Measurements from ENCODE around the gene CELF2. TPM values are rescaled to one million over a fixed set of nuclear protein-coding genes. Genes with fewer than 3 reads are reported as not detected.

The CELF2 gene
- total and polyA plus RNA-seq, 9 of the 15 experiments (the other 6 are each of a cell fraction or from before 2014, with no cell fraction given) = 4.0 to 20.3 (median 11.1) TPM

DNA sequence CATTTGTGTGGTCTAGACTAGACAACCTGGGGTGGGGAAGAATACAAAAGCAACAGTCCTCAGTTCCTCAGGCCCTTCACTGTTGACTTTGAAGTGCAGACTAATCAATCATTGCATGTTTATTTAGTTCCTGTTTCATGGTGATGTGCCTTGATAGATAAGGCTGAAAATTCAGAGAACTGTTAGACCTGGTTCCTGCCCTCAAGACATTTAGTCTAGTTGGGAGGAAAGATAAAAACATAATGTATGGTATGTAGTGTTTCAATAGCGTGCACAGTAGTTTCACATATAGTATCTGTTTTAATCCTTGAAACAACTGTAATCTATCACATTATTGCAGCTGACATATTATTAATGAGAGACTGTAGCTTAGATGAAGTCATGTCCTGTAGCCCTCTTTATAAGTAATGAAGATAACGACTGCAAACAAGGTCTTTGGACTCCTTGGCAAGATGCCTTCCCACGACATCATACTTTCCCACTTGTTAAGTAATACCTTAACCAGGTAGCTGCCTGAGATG, 124.0 kb downstream of the CELF2 start (continued):
- TF ChIP-seq ZNF197 (CRISPR knock-in tag; IDR thresholded peaks at IDR 0.05; ENCODE audit: low read depth) = 0 out of 2 replicates have a peak, but pooled peaks have one; percentile 47
- TF ChIP-seq ZNF133 (CRISPR knock-in tag; IDR thresholded peaks at IDR 0.05) = no peak
- no peak for TF ChIP-seq PYGO2 (tag; IDR thresholded peaks at IDR 0.05)
- TF ChIP-seq PCBP2 (IDR thresholded peaks at IDR 0.05; ENCODE audit: low read depth, low read length, poor library complexity, severe bottlenecking) = no peak
- TF ChIP-seq ZNF583 (CRISPR knock-in tag; IDR thresholded peaks at IDR 0.05) = no peak
- TF ChIP-seq, protein P1, sequence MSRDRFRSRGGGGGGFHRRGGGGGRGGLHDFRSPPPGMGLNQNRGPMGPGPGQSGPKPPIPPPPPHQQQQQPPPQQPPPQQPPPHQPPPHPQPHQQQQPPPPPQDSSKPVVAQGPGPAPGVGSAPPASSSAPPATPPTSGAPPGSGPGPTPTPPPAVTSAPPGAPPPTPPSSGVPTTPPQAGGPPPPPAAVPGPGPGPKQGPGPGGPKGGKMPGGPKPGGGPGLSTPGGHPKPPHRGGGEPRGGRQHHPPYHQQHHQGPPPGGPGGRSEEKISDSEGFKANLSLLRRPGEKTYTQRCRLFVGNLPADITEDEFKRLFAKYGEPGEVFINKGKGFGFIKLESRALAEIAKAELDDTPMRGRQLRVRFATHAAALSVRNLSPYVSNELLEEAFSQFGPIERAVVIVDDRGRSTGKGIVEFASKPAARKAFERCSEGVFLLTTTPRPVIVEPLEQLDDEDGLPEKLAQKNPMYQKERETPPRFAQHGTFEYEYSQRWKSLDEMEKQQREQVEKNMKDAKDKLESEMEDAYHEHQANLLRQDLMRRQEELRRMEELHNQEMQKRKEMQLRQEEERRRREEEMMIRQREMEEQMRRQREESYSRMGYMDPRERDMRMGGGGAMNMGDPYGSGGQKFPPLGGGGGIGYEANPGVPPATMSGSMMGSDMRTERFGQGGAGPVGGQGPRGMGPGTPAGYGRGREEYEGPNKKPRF (IDR thresholded peaks at IDR 0.05; ENCODE audit: low read depth, low read length) = no peak
- TF ChIP-seq, protein P2, sequence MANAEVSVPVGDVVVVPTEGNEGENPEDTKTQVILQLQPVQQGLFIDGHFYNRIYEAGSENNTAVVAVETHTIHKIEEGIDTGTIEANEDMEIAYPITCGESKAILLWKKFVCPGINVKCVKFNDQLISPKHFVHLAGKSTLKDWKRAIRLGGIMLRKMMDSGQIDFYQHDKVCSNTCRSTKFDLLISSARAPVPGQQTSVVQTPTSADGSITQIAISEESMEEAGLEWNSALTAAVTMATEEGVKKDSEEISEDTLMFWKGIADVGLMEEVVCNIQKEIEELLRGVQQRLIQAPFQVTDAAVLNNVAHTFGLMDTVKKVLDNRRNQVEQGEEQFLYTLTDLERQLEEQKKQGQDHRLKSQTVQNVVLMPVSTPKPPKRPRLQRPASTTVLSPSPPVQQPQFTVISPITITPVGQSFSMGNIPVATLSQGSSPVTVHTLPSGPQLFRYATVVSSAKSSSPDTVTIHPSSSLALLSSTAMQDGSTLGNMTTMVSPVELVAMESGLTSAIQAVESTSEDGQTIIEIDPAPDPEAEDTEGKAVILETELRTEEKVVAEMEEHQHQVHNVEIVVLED (CRISPR knock-in tag; IDR thresholded peaks at IDR 0.05) = no peak
- TF ChIP-seq, protein P3, sequence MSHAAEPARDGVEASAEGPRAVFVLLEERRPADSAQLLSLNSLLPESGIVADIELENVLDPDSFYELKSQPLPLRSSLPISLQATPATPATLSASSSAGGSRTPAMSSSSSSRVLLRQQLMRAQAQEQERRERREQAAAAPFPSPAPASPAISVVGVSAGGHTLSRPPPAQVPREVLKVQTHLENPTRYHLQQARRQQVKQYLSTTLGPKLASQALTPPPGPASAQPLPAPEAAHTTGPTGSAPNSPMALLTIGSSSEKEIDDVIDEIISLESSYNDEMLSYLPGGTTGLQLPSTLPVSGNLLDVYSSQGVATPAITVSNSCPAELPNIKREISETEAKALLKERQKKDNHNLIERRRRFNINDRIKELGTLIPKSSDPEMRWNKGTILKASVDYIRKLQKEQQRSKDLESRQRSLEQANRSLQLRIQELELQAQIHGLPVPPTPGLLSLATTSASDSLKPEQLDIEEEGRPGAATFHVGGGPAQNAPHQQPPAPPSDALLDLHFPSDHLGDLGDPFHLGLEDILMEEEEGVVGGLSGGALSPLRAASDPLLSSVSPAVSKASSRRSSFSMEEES (CRISPR knock-in tag; IDR thresholded peaks at IDR 0.05) = no peak
- TF ChIP-seq, protein P4, sequence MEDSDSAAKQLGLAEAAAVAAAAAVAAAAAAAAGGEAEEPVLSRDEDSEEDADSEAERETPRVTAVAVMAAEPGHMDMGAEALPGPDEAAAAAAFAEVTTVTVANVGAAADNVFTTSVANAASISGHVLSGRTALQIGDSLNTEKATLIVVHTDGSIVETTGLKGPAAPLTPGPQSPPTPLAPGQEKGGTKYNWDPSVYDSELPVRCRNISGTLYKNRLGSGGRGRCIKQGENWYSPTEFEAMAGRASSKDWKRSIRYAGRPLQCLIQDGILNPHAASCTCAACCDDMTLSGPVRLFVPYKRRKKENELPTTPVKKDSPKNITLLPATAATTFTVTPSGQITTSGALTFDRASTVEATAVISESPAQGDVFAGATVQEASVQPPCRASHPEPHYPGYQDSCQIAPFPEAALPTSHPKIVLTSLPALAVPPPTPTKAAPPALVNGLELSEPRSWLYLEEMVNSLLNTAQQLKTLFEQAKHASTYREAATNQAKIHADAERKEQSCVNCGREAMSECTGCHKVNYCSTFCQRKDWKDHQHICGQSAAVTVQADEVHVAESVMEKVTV (CRISPR knock-in tag; IDR thresholded peaks at IDR 0.05) = no peak
- no peak for TF ChIP-seq BCL6 (CRISPR knock-in tag; IDR thresholded peaks at IDR 0.05)
- no peak for TF ChIP-seq POLR2B (IDR thresholded peaks at IDR 0.05; ENCODE audit: low read depth, partially characterized antibody)
- TF ChIP-seq KAT8 (IDR thresholded peaks at IDR 0.05; ENCODE audit: low read depth) = no peak
- TF ChIP-seq SMARCE1 (IDR thresholded peaks at IDR 0.05) = peak; percentile 93
- no peak for TF ChIP-seq CAMTA2 (CRISPR knock-in tag; conservative IDR thresholded peaks at IDR 0.05)
- peak; percentile 97 for TF ChIP-seq EP300 (IDR thresholded peaks at IDR 0.05; ENCODE audit: low read length)
- no peak for TF ChIP-seq HNRNPLL (IDR thresholded peaks at IDR 0.05; ENCODE audit: low read depth, low read length, poor library complexity, severe bottlenecking)
- no peak for TF ChIP-seq CREBBP (IDR thresholded peaks at IDR 0.05; ENCODE audit: low read depth, low read length)
- TF ChIP-seq ZFP1 (CRISPR knock-in tag; IDR thresholded peaks at IDR 0.05) = no peak
- no peak for TF ChIP-seq CBX5 (IDR thresholded peaks at IDR 0.05; ENCODE audit: borderline replicate concordance, low read depth)
- no peak for TF ChIP-seq ZC3H8 (IDR thresholded peaks at IDR 0.05)
- TF ChIP-seq ATF7 (IDR thresholded peaks at IDR 0.05) = peak; percentile 72; the same call in 1 of the 2 replicates
- peak in 1 of 2 experiments; percentile 39; a peak in 1 of 4 replicates for TF ChIP-seq MAZ (CRISPR knock-in tag; conservative IDR thresholded peaks at IDR 0.05 in 1 of 2, IDR thresholded peaks at IDR 0.05 in 1 of 2)
- TF ChIP-seq, protein P5, sequence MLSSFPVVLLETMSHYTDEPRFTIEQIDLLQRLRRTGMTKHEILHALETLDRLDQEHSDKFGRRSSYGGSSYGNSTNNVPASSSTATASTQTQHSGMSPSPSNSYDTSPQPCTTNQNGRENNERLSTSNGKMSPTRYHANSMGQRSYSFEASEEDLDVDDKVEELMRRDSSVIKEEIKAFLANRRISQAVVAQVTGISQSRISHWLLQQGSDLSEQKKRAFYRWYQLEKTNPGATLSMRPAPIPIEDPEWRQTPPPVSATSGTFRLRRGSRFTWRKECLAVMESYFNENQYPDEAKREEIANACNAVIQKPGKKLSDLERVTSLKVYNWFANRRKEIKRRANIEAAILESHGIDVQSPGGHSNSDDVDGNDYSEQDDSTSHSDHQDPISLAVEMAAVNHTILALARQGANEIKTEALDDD (IDR thresholded peaks at IDR 0.05) = peak; percentile 87

Measured in K562 (cell line).